GM20000 (cell line): ENCODE measurements around the gene ZNF488.

ENCODE experiments used
- DNase-seq: peaks from one replicate; pipeline ENCODE4 v3.0.0; 2012; ENCODE audit warnings: low spot score
- TF ChIP-seq, protein P1 (sequence below): IDR thresholded peaks from 2 replicates; pipeline ENCODE4 v1.5.1; 2012; ENCODE audit warnings: mild to moderate bottlenecking, control low read depth; ENCODE audit errors: extremely low read depth, missing control alignments

The ZNF488 gene

DNA sequence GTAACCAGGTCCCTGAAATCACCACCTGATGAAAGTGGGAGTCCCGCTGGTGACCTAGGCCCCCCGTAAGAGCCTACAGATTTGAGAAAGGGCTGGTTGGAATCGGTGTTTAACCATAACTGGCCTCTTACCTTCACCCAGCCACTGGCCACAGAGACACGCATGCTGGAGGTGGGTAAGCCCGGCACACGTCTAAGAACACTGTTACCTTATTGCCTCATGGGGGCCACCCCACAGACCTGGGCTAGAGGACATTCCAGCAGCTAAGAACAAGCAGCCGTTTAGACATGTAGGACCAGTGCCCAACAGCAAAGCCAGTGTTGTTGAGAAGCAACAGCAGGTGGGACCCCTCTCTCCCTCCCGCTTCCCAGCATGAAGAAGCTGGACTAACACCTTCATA, 64.3 kb downstream of the ZNF488 start:
- no peak for DNase-seq
- TF ChIP-seq, protein P1, sequence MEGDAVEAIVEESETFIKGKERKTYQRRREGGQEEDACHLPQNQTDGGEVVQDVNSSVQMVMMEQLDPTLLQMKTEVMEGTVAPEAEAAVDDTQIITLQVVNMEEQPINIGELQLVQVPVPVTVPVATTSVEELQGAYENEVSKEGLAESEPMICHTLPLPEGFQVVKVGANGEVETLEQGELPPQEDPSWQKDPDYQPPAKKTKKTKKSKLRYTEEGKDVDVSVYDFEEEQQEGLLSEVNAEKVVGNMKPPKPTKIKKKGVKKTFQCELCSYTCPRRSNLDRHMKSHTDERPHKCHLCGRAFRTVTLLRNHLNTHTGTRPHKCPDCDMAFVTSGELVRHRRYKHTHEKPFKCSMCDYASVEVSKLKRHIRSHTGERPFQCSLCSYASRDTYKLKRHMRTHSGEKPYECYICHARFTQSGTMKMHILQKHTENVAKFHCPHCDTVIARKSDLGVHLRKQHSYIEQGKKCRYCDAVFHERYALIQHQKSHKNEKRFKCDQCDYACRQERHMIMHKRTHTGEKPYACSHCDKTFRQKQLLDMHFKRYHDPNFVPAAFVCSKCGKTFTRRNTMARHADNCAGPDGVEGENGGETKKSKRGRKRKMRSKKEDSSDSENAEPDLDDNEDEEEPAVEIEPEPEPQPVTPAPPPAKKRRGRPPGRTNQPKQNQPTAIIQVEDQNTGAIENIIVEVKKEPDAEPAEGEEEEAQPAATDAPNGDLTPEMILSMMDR = no peak

DNA sequence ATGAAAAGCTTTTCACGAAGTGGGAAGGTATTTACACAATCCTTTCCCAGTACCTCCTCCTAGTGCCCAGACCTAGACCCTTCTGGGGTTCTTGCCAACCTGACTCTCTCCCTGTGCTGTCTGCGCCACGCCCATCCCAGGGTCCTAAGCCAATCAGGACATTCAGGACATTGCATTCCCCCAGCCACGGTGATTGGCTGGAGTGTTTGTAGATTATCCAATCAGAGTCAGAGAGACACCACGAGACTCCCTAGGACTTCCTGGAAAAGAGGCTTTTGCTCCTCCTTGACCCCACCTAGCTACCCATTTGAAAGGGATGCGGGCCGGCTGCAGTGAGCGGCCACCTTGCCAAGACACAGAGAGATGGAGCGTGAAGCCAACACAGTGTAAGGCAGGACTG, 65.4 kb downstream of the ZNF488 start:
- TF ChIP-seq, protein P1 = no peak

DNA sequence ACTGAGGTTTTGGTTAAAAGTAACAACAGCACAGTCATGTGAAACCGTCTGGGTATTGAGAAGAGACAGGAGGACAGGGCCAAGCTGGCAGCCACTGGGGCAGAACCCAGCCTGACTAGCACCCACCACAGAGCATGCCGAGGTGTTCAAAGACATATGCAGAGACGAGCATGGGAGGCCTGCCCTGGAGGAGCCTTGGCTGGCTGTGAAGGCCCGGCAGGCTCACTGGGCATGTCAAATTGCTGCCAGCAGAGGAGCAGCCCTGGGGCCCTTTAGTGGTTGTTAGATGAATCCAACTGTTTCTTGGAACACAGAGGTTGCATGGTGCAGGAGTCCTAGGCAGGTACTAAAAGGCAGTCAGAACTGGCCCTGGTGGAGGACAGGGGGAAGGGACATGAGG, 66.8 kb downstream of the ZNF488 start:
- TF ChIP-seq, protein P1 = no peak
- no peak for DNase-seq

More for the DNA sequence above, 65.4 kb downstream of the ZNF488 start:
- no peak for DNase-seq

DNA sequence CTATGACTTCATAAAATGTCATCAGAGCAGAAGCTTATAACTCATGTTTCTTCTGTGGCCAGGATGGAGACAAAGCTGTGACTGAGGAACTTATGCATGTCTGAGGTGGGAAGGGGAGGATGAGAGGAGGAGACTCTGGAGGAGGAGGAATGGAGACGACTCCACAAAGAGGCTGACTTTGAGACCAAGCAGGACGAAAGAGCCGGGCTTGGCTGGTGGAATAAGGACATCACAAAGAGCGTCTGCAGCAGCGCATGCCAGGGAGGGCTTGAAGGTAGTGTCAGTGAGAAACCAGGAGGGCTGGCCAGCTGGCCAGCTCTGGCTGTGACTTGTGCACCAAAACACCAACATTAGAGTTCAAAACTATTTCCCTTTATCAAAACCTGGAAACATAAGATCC, 68.0 kb downstream of the ZNF488 start:
- TF ChIP-seq, protein P1 = no peak
- DNase-seq = no peak
